Gastrocnemius medialis (tissue), 4 donors: ENCODE results near the gene EPHA4. TPM values are rescaled to one million over a fixed set of nuclear protein-coding genes. Genes with fewer than 3 reads are reported as not detected.

Experiments
- ATAC-seq, 2 donors: fragments of 150-250 bp; one replicate each; pipeline ENCODE4 v1.9.1; 2016
- DNase-seq, 2 donors: peaks; one replicate each; pipeline ENCODE4 v3.0.0-alpha.2; 2019
- H3K27ac ChIP-seq, 4 donors: fragments of 200-600 bp; sonication (generic); 1 replicate in 1 of 4; 2 replicates in 3 of 4; pipeline ENCODE4 v1.5.1; 2016 to 2018; ENCODE audit warnings: mild to moderate bottlenecking in 2 of 4, moderate library complexity in 1 of 4
- H3K27me3 ChIP-seq, 3 donors: fragments of 200-600 bp; sonication (generic) in 2 of 3; 1 replicate in 1 of 3; 2 replicates in 2 of 3; pipeline versions ENCODE4 v1.5.1 to v1.6.0; 2016 to 2019; ENCODE audit warnings: mild to moderate bottlenecking in 1 of 3, moderate library complexity in 1 of 3
- H3K36me3 ChIP-seq, 2 donors: fragments of 200-600 bp; sonication (generic) in 1 of 2; one replicate each; pipeline ENCODE4 v1.5.1; 2017 to 2018
- H3K4me1 ChIP-seq, 2 donors: fragments of 200-600 bp; sonication (generic) in 1 of 2; one replicate each; pipeline ENCODE4 v1.5.1; 2016 to 2017; ENCODE audit warnings: mild to moderate bottlenecking in 2 of 2
- H3K4me3 ChIP-seq, 4 donors: fragments of 200-600 bp; sonication (generic) in 3 of 4; 1 replicate in 1 of 4; 2 replicates in 3 of 4; pipeline ENCODE4 v1.5.1; 2016 to 2019; ENCODE audit warnings: mild to moderate bottlenecking in 2 of 4
- H3K9me3 ChIP-seq, 3 donors: fragments of 200-600 bp; sonication (generic) in 2 of 3; 1 replicate in 1 of 3; 2 replicates in 2 of 3; pipeline ENCODE4 v1.5.1; 2016 to 2019
- CTCF ChIP-seq, 5 experiments: fragments of 450-650 bp in 3 of 5; fragments of 200-600 bp in 2 of 5; sonication (generic) in 2 of 5; IDR thresholded peaks in 4 of 5; conservative IDR thresholded peaks in 1 of 5; 1 replicate in 4 of 5; 2 replicates in 1 of 5; pipeline ENCODE4 v1.5.1; 2016 to 2019; ENCODE audit warnings: antibody characterized with exemption in 5 of 5, mild to moderate bottlenecking in 3 of 5, moderate library complexity in 3 of 5
- POLR2A ChIP-seq, 2 donors: fragments of 450-650 bp; IDR thresholded peaks; one replicate each; pipeline ENCODE4 v1.6.1; 2017; ENCODE audit warnings: antibody characterized with exemption in 2 of 2, mild to moderate bottlenecking in 2 of 2, moderate library complexity in 2 of 2
- in situ Hi-C, 4 donors: fragments of 200-750 bp; cut with MboI; loops; one replicate each; pipeline versions ENCODE4 v1.15.0 to v1.8.0; 2017; ENCODE audit warnings: low sequenced_read_pairs in 4 of 4
- intact Hi-C: fragments of 100-400 bp; cut with DNase I; formaldehyde crosslinking; loops from one replicate; pipeline ENCODE4 v1.15.1; 2023; ENCODE audit warnings: low total_unique reads
- total RNA-seq, 4 donors: library from RNA; depleted of rRNA; stranded (reverse); fragments of >200 nt; gene quantifications; one replicate each; pipeline versions ENCODE4 v1.1.0 to v1.2.3, GENCODE V29; 2016

The EPHA4 gene
- total RNA-seq, 4 donors from 2014 or later: 6.3 to 18.8 (median 13.0) TPM

- Histone ChIP-seq H3K36me3 (no peaks in the 10 kb centered on the region), H3K27me3 (no peaks in the 10 kb centered on the region), H3K4me1 (peaks cover 0 to 5% of the 10 kb centered on the region in 2 donors), H3K4me3 (no peak overlapping the region), H3K27ac (no peak overlapping the region), H3K9me3 (no peaks in the 10 kb centered on the region)
- DNase-seq: no peak
- no peak for TF ChIP-seq POLR2A (IDR thresholded peaks at IDR 0.05)
- TF ChIP-seq CTCF (IDR thresholded peaks at IDR 0.05 in 4 of 5, conservative IDR thresholded peaks at IDR 0.05 in 1 of 5): no peak
- intact Hi-C loops: no loop called here
- ATAC-seq: no peak
- in situ Hi-C loops: no loop called here
These were observed 30.9 kb downstream of the EPHA4 start for GRCh38 chr2:221541131-221541735.

GRCh38 chr2:221539246-221539645, 32.9 kb downstream of the EPHA4 start:
- Histone ChIP-seq H3K36me3 (no peaks in the 10 kb centered on the region), H3K4me3 (no peak overlapping the region), H3K27me3 (no peaks in the 10 kb centered on the region), H3K27ac (no peak overlapping the region), H3K9me3 (no peaks in the 10 kb centered on the region), H3K4me1 (peaks cover 0 to 12% of the 10 kb centered on the region in 2 donors)
- intact Hi-C loops (no loop called here), in situ Hi-C loops (no loop called here)
- ATAC-seq (no peak), DNase-seq (no peak)
- TF ChIP-seq CTCF (IDR thresholded peaks at IDR 0.05 in 4 of 5, conservative IDR thresholded peaks at IDR 0.05 in 1 of 5) (no peak), POLR2A (IDR thresholded peaks at IDR 0.05) (no peak)

- DNase-seq: no peak
- no peaks in the 10 kb centered on the region for H3K9me3 ChIP-seq
- in situ Hi-C loops (no loop called here), intact Hi-C loops (no loop called here)
- H3K27me3 ChIP-seq: no peaks in the 10 kb centered on the region
- H3K4me1 ChIP-seq: peaks cover 0 to 18% of the 10 kb centered on the region in 2 donors
- ATAC-seq: no peak
- no peak overlapping the region for H3K4me3 ChIP-seq
- TF ChIP-seq CTCF (IDR thresholded peaks at IDR 0.05 in 4 of 5, conservative IDR thresholded peaks at IDR 0.05 in 1 of 5): no peak
- no peak for TF ChIP-seq POLR2A (IDR thresholded peaks at IDR 0.05)
- H3K27ac ChIP-seq: no peak overlapping the region
- H3K36me3 ChIP-seq: no peaks in the 10 kb centered on the region
These were observed 36.3 kb downstream of the EPHA4 start for GRCh38 chr2:221535824-221536223.

- Histone ChIP-seq H3K27ac (no peak overlapping the region), H3K9me3 (no peaks in the 10 kb centered on the region), H3K36me3 (no peaks in the 10 kb centered on the region), H3K4me1 (peaks cover 7 to 33% of the 10 kb centered on the region in 2 donors), H3K27me3 (no peaks in the 10 kb centered on the region), H3K4me3 (no peak overlapping the region)
- in situ Hi-C loops (no loop called here), intact Hi-C loops (no loop called here)
- TF ChIP-seq POLR2A (IDR thresholded peaks at IDR 0.05) (no peak), CTCF (IDR thresholded peaks at IDR 0.05 in 4 of 5, conservative IDR thresholded peaks at IDR 0.05 in 1 of 5) (no peak)
- no peak for ATAC-seq
- no peak for DNase-seq
These were observed 38.8 kb downstream of the EPHA4 start for GRCh38 chr2:221533299-221533698.

- no peaks in the 10 kb centered on the region for H3K9me3 ChIP-seq
- H3K4me3 ChIP-seq: no peak overlapping the region
- TF ChIP-seq POLR2A (IDR thresholded peaks at IDR 0.05): no peak
- no peak for TF ChIP-seq CTCF (IDR thresholded peaks at IDR 0.05 in 4 of 5, conservative IDR thresholded peaks at IDR 0.05 in 1 of 5)
- peaks cover 7 to 37% of the 10 kb centered on the region in 2 donors for H3K4me1 ChIP-seq
- no peak for ATAC-seq
- H3K27me3 ChIP-seq: no peaks in the 10 kb centered on the region
- DNase-seq: no peak
- intact Hi-C loops (no loop called here), in situ Hi-C loops (no loop called here)
- no peaks in the 10 kb centered on the region for H3K36me3 ChIP-seq
- H3K27ac ChIP-seq: no peak overlapping the region
These were observed 39.5 kb downstream of the EPHA4 start for GRCh38 chr2:221532641-221533040.
